Esophagus muscularis mucosa (tissue), 4 donors: ENCODE data around the gene TGM3.

Experiments used
- CTCF ChIP-seq, 3 experiments: fragments of 200-600 bp in 2 of 3; fragments of 450-650 bp in 1 of 3; sonication (generic) in 2 of 3; IDR thresholded peaks; one replicate each; pipeline ENCODE4 v1.5.1; 2017 to 2019; ENCODE audit warnings: antibody characterized with exemption in 3 of 3, mild to moderate bottlenecking in 2 of 3, moderate library complexity in 1 of 3
- EP300 ChIP-seq: sonication (generic); formaldehyde crosslinking; IDR thresholded peaks from one replicate; pipeline ENCODE4 v1.6.1; 2017; ENCODE audit warnings: antibody characterized with exemption
- POLR2AphosphoS5 ChIP-seq, 2 donors: sonication (generic); formaldehyde crosslinking; IDR thresholded peaks; one replicate each; pipeline ENCODE4 v1.6.1; 2017; ENCODE audit warnings: antibody characterized with exemption in 2 of 2

DNA sequence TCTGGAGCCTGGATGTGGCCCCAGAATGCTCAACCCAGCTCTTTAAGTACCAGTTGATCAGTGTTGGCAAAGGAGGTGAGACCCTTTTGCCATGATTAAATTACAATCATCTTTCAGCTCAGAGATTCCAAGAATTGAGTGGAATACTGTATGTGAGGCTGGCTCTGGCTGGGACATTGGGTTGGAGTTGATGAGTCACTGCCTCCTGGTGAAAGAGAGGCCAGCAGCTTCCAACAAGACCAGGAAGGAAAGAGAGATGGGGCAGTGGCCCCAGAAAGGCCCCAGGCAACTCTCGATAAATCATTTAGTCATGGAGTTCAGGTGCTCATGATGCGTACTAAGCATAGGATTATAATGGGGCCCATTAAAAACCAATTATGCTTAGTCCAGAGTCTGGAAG is 87.0 kb downstream of the TGM3 start:
- no peak for TF ChIP-seq EP300
- no peak for TF ChIP-seq POLR2AphosphoS5 (IDR thresholded peaks at IDR 0.05)
- no peak for TF ChIP-seq CTCF (IDR thresholded peaks at IDR 0.05)
